Breast epithelium (tissue), 4 donors: ENCODE results near the gene EPHB2. TPM values are rescaled to one million over a fixed set of nuclear protein-coding genes. Genes with fewer than 3 reads are reported as not detected.
"Not testable (repeated sequence)": the region's sequence is repeated elsewhere in the genome, so short reads cannot be mapped to it uniquely, and the experiment has no call there.

Source experiments
- DNase-seq, 2 donors: peaks; one replicate each; pipeline ENCODE4 v3.0.0-alpha.2; 2019; ENCODE audit warnings: low spot score in 2 of 2
- H3K27ac ChIP-seq, 2 donors: fragments of 200-600 bp; sonication (generic) in 1 of 2; one replicate each; pipeline ENCODE4 v1.5.1; 2016 to 2019; ENCODE audit warnings: mild to moderate bottlenecking in 1 of 2
- H3K27me3 ChIP-seq, 2 donors: fragments of 200-600 bp; sonication (generic) in 1 of 2; one replicate each; pipeline versions ENCODE4 v1.5.1 to v1.6.0; 2017 to 2019; ENCODE audit warnings: control low read depth in 1 of 2, mild to moderate bottlenecking in 1 of 2
- H3K36me3 ChIP-seq: fragments of 200-600 bp; one replicate; pipeline ENCODE4 v1.5.1; 2019
- H3K4me1 ChIP-seq, 2 donors: fragments of 200-600 bp; sonication (generic); one replicate each; pipeline ENCODE4 v1.5.1; 2016 to 2019; ENCODE audit warnings: control low read depth in 1 of 2
- H3K4me3 ChIP-seq, 3 donors: fragments of 200-600 bp; sonication (generic); 1 replicate in 2 of 3; 2 replicates in 1 of 3; pipeline ENCODE4 v1.5.1; 2016 to 2019; ENCODE audit warnings: mild to moderate bottlenecking in 3 of 3, moderate library complexity in 2 of 3
- H3K9me3 ChIP-seq, 2 donors: fragments of 200-600 bp; sonication (generic) in 1 of 2; one replicate each; pipeline ENCODE4 v1.5.1; 2016 to 2019; ENCODE audit warnings: control low read depth in 1 of 2
- POLR2A ChIP-seq: fragments of 450-650 bp; IDR thresholded peaks from one replicate; pipeline ENCODE4 v1.6.1; 2016; ENCODE audit warnings: antibody characterized with exemption, mild to moderate bottlenecking, moderate library complexity
- POLR2AphosphoS5 ChIP-seq, 3 donors: sonication (generic); formaldehyde crosslinking; IDR thresholded peaks; one replicate each; pipeline ENCODE4 v1.6.1; 2017; ENCODE audit warnings: antibody characterized with exemption in 3 of 3
- intact Hi-C: fragments of 100-400 bp; cut with DNase I; formaldehyde crosslinking; loops from one replicate; pipeline ENCODE4 v1.15.1; 2023; ENCODE audit warnings: low total_unique reads
- total RNA-seq, 3 donors: library from RNA; depleted of rRNA; stranded (reverse); fragments of >200 nt; gene quantifications; one replicate each; pipeline ENCODE4 v1.1.0, GENCODE V29; 2016
- TF ChIP-seq, protein P1 (sequence below), 3 donors: fragments of 450-650 bp; IDR thresholded peaks; one replicate each; pipeline ENCODE4 v1.5.1; 2016 to 2017; ENCODE audit warnings: antibody characterized with exemption in 3 of 3, mild to moderate bottlenecking in 3 of 3, moderate library complexity in 3 of 3

EPHB2 gene
- total RNA-seq, 3 donors from 2014 or later: 1.3 to 4.6 (median 1.5) TPM

DNA sequence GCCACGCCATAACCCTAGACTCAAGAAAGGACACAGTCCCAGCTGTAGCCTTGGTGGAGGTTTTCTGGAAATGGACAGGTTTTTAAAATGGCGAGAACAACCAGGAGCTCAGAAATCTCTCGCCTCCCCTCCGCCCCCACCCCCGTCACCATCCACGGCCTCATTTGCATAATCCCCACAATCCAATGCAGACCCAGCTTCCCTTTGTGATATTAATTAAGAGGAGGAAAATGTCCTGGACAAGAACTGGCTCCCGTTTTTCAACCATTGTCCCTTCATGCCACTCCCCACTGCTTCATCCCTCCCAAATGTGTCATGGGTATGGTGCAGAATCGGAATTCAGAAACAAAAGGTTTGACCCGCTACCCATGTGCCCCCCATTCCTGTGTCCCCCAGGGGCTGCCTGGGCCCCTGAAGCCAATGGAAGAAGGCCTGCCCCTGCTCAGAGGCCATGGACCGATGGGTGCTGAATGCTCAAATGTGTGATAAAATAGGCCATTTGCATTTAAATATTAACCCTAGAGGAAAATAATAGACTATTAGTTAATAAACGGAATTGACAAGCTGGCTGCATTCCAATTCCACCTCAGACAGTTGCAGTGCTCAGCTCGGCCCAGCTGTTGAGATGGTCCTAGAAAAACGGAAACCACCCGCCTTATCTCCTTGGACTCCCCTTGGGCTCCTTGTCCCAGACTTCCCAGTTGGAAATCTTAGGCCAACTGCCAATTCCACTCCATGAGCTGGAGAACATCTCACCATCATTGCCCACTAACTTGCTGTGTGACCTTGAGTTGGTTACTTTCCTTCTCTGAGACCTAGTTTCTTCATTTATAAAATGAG lies 10.7 kb upstream of the EPHB2 start:
- TF ChIP-seq POLR2AphosphoS5 (IDR thresholded peaks at IDR 0.05): no peak
- no peak for TF ChIP-seq POLR2A
- TF ChIP-seq, protein P1, sequence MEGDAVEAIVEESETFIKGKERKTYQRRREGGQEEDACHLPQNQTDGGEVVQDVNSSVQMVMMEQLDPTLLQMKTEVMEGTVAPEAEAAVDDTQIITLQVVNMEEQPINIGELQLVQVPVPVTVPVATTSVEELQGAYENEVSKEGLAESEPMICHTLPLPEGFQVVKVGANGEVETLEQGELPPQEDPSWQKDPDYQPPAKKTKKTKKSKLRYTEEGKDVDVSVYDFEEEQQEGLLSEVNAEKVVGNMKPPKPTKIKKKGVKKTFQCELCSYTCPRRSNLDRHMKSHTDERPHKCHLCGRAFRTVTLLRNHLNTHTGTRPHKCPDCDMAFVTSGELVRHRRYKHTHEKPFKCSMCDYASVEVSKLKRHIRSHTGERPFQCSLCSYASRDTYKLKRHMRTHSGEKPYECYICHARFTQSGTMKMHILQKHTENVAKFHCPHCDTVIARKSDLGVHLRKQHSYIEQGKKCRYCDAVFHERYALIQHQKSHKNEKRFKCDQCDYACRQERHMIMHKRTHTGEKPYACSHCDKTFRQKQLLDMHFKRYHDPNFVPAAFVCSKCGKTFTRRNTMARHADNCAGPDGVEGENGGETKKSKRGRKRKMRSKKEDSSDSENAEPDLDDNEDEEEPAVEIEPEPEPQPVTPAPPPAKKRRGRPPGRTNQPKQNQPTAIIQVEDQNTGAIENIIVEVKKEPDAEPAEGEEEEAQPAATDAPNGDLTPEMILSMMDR (IDR thresholded peaks at IDR 0.05): no peak
- H3K36me3 ChIP-seq: no peaks in the 10 kb centered on the region
- no peak overlapping the region for H3K4me3 ChIP-seq
- H3K27me3 ChIP-seq: no peaks in the 10 kb centered on the region
- H3K27ac ChIP-seq: no peak overlapping the region
- H3K4me1 ChIP-seq: no peaks in the 10 kb centered on the region
- DNase-seq: no peak
- no peaks in the 10 kb centered on the region for H3K9me3 ChIP-seq
- intact Hi-C loops: loop anchor here (10.0 kb wide), 1 partner anchor 195 kb away; no protein-coding TSS in a partner anchor

DNA sequence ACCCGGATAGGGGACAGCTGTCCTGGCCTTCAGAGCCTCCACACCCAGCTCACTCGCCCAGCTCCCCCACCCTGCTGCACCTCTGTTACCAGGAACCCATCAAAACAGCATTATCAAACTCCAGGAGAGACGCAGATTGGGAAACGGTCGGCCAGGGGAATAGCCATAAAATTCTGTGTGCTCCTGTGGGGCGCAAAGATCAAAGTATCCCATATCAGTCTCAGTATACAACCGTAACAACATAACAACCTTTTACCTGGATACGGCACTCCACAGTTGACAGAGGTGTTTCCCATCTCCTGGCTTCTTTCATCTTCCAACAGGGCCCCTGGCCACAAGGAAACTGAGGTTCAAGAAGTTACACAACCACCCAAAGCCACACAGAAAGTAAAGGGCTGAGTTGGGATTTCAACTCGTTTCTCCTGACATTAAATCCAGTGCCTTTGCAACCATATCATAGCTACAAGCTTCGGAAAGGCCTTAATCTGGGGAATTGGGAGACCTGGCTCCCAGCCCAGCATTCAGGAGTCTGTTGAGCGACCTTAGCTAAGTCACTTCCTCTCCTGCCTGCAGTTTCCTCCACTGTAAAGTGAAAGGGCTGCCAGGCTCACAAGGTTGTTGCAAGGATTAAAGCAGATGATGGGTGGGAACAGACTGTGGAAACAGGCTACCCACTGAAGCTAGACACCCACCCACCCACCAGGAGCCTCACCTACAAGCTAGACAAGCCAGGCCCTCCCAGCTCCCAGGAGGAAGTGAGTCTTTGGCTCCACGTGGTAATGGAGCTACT lies 8.1 kb upstream of the EPHB2 start:
- Histone ChIP-seq H3K9me3 (no peaks in the 10 kb centered on the region), H3K4me3 (no peak overlapping the region), H3K36me3 (no peaks in the 10 kb centered on the region), H3K27ac (no peak overlapping the region), H3K4me1 (no peaks in the 10 kb centered on the region), H3K27me3 (no peaks in the 10 kb centered on the region)
- DNase-seq: no peak
- intact Hi-C loops: loop anchor here (10.0 kb wide), 1 partner anchor 192 kb away; no protein-coding TSS in a partner anchor
- TF ChIP-seq, protein P1 (IDR thresholded peaks at IDR 0.05): no peak
- TF ChIP-seq POLR2AphosphoS5 (IDR thresholded peaks at IDR 0.05) (no peak), POLR2A (no peak)

DNA sequence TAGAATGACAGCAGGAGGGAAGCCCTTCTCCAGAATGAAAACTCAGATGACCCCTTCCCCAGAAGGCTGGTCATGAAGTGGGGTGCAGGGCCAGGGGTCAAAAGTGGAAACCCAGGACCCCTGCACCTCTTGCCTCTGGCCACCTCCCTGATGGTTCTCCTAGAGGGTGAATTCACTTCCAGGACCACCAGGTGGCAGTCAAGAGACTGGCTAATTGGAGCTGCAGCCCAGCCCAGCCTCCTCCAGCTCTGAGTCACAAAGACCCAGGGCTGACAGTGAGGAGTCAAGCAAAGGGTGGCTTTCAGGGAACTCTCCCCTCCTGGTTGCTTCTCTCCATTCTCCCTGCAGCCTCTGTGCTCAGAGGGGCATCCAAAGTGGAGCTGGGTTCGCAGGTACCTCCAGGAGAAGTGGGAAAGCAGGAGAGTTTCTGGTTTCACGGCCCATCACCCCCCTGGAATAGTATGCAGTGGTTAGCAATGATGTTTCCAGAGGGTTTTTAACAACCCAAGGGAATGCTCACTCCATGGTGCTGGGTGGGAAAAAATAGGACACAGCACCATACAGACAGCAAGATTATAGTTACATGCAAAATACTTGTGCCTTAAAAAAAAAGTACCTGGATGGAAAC lies 6.1 kb upstream of the EPHB2 start:
- peak; percentile 75 to 80 for DNase-seq
- no peaks in the 10 kb centered on the region for H3K36me3 ChIP-seq
- intact Hi-C loops: loop anchor here (10.0 kb wide), 1 partner anchor 190 kb away; no protein-coding TSS in a partner anchor

DNA sequence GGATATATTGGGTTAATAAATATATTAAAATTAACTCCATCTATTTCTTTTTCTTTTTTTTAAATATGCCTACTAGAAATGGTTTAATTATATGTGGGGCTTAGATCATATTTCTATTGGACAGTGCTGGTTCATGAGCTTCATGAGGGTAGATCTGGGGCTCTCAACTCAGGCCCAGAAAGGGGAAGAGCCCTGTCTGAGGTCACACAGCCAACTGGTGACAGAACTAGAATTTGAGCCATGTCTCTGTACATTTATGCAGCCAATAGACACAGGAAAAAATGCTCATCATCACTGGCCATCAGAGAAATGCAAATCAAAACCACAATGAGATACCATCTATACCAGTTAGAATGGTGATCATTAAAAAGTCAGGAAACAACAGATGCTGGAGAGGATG lies 5.1 kb upstream of the EPHB2 start:
- Histone ChIP-seq H3K27me3 (no peaks in the 10 kb centered on the region), H3K36me3 (no peaks in the 10 kb centered on the region), H3K4me1 (no peaks in the 10 kb centered on the region), H3K9me3 (no peaks in the 10 kb centered on the region), H3K27ac (no peak overlapping the region), H3K4me3 (no peak overlapping the region)
- intact Hi-C loops: loop anchor here (10.0 kb wide), 1 partner anchor 189 kb away; no protein-coding TSS in a partner anchor
- TF ChIP-seq POLR2A: no peak
- TF ChIP-seq POLR2AphosphoS5 (IDR thresholded peaks at IDR 0.05): no peak
- TF ChIP-seq, protein P1 (IDR thresholded peaks at IDR 0.05): no peak
- no peak for DNase-seq

More for the DNA sequence above, 6.1 kb upstream of the EPHB2 start:
- H3K27me3 ChIP-seq: no peaks in the 10 kb centered on the region
- H3K9me3 ChIP-seq: no peaks in the 10 kb centered on the region
- TF ChIP-seq, protein P1 (IDR thresholded peaks at IDR 0.05): peak; percentile 67 to 86 (median 86)
- TF ChIP-seq POLR2AphosphoS5 (IDR thresholded peaks at IDR 0.05): no peak
- H3K27ac ChIP-seq: no peak overlapping the region
- H3K4me1 ChIP-seq: no peaks in the 10 kb centered on the region
- H3K4me3 ChIP-seq: no peak overlapping the region

DNA sequence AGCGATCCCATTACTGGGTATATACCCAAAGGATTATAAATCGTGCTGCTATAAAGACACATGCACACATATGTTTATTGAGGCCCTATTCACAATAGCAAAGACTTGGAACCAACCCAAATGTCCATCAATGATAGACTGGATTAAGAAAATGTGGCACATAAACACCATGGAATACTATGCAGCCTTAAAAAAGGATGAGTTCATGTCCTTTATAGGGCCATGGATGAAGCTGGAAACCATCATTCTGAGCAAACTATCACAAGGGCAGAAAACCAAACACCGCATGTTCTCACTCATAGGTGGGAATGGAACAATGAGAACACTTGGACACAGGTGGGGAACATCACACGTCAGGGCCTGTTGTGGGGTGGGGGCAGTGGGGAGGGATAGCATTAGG lies 4.5 kb upstream of the EPHB2 start:
- H3K36me3 ChIP-seq, H3K9me3 ChIP-seq, H3K4me3 ChIP-seq, H3K27ac ChIP-seq, H3K27me3 ChIP-seq, DNase-seq, H3K4me1 ChIP-seq: not testable (repeated sequence)
- intact Hi-C loops: loop anchor here (10.0 kb wide), 1 partner anchor 189 kb away; no protein-coding TSS in a partner anchor
